ENCODE data around the gene GOLT1A. TPM values are rescaled to one million over a fixed set of nuclear protein-coding genes. Genes with fewer than 3 reads are reported as not detected.

The GOLT1A gene
- polyA plus RNA-seq, 1 donor from 2014 or later = not detected

DNA sequence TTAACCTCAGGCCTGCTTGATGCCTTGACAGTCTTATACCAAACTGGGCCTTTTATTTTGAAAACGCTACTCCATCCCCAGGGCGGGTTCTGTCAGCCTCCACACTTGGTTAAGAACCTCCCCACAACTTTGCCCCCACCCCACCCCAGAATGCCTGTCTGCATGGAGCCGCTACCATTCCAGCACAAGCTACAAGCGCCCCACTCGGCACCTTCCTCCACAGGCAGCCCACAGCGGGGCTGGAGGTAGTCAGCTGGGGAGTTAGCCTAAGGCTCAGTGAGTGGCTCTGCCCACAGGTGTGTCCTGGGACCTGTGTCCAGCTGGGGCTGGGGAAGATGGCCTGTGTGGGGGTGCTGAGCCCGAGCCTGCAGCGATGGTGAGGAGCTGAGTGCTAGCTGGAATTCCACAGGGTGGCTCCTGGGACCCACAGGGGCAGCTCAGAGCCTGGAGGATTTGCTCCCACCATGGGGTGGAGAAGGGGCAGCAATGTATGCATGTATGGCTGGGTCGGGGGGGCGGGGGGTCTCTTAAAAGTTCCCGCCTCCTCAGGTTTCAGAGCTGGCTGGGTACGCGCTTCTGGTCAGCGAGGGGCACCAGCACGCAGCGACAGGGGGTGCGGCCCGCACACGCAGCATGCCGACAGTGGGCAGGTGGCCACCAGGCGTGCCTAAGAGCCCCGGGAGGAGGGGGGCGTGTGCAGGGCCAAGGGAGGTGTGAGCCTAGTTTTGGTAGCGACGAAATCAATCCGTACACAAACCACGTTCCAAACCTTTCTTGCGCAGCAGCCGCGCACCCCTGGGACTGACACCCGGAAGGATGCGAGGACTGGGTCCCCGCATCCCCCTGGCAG, 62.9 kb downstream of the GOLT1A start:
- no peaks in the 10 kb centered on the region for H3K9me2 ChIP-seq (ENCODE audit: insufficient read depth, low read length)
- H2AFZ ChIP-seq (ENCODE audit: low read depth, low read length) = peak overlapping the region; percentile 54
- no peaks in the 10 kb centered on the region for H3K36me3 ChIP-seq (ENCODE audit: insufficient read depth, low read length)
- no peaks in the 10 kb centered on the region for H3K9me3 ChIP-seq (ENCODE audit: low read length)
- TF ChIP-seq SMC3 (conservative IDR thresholded peaks at IDR 0.05; ENCODE audit: poor library complexity) (no peak), EZH2 (IDR thresholded peaks at IDR 0.05; ENCODE audit: borderline replicate concordance, insufficient read depth, low read length, poor library complexity, severe bottlenecking) (no peak), MXI1 (conservative IDR thresholded peaks at IDR 0.05; ENCODE audit: poor library complexity, severe bottlenecking) (no peak), EP300 (conservative IDR thresholded peaks at IDR 0.05; ENCODE audit: poor library complexity, severe bottlenecking) (no peak), CTCF (IDR thresholded peaks at IDR 0.05; ENCODE audit: poor library complexity, severe bottlenecking) (no peak), RAD21 (conservative IDR thresholded peaks at IDR 0.05) (no peak), TAF1 (IDR thresholded peaks at IDR 0.05; ENCODE audit: low read depth) (no peak), POLR2AphosphoS5 (IDR thresholded peaks at IDR 0.05) (no peak)
- TF ChIP-seq, protein P1, sequence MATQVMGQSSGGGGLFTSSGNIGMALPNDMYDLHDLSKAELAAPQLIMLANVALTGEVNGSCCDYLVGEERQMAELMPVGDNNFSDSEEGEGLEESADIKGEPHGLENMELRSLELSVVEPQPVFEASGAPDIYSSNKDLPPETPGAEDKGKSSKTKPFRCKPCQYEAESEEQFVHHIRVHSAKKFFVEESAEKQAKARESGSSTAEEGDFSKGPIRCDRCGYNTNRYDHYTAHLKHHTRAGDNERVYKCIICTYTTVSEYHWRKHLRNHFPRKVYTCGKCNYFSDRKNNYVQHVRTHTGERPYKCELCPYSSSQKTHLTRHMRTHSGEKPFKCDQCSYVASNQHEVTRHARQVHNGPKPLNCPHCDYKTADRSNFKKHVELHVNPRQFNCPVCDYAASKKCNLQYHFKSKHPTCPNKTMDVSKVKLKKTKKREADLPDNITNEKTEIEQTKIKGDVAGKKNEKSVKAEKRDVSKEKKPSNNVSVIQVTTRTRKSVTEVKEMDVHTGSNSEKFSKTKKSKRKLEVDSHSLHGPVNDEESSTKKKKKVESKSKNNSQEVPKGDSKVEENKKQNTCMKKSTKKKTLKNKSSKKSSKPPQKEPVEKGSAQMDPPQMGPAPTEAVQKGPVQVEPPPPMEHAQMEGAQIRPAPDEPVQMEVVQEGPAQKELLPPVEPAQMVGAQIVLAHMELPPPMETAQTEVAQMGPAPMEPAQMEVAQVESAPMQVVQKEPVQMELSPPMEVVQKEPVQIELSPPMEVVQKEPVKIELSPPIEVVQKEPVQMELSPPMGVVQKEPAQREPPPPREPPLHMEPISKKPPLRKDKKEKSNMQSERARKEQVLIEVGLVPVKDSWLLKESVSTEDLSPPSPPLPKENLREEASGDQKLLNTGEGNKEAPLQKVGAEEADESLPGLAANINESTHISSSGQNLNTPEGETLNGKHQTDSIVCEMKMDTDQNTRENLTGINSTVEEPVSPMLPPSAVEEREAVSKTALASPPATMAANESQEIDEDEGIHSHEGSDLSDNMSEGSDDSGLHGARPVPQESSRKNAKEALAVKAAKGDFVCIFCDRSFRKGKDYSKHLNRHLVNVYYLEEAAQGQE (IDR thresholded peaks at IDR 0.05; ENCODE audit: borderline replicate concordance) = no peak
- H3K79me2 ChIP-seq (replicated peaks; ENCODE audit: insufficient read depth, low read length) = no peaks in the 10 kb centered on the region
- H3K4me3 ChIP-seq (ENCODE audit: low read length) = peak overlapping the region; percentile 85
- no peak overlapping the region for H3K27ac ChIP-seq (ENCODE audit: low read length)
- no peaks in the 10 kb centered on the region for H3F3A ChIP-seq (ENCODE audit: insufficient read depth, low read length, poor library complexity, severe bottlenecking)
- peaks cover 27% of the 10 kb centered on the region for H3K27me3 ChIP-seq (ENCODE audit: insufficient read depth, low read depth, low read length)
- peak overlapping the region; percentile 76 for H3K9ac ChIP-seq (ENCODE audit: low read length)
- peak overlapping the region; percentile 35 for H3K4me2 ChIP-seq (ENCODE audit: low read length)
- no peaks in the 10 kb centered on the region for H4K20me1 ChIP-seq (ENCODE audit: insufficient read depth)

- H3K79me2 ChIP-seq (replicated peaks; ENCODE audit: insufficient read depth, low read length) = no peaks in the 10 kb centered on the region
- TF ChIP-seq SMC3 (conservative IDR thresholded peaks at IDR 0.05; ENCODE audit: poor library complexity) = no peak
- H3K9ac ChIP-seq (ENCODE audit: low read length) = no peak overlapping the region
- H3K9me2 ChIP-seq (ENCODE audit: insufficient read depth, low read length) = no peaks in the 10 kb centered on the region
- no peaks in the 10 kb centered on the region for H3F3A ChIP-seq (ENCODE audit: insufficient read depth, low read length, poor library complexity, severe bottlenecking)
- no peak overlapping the region for H3K27ac ChIP-seq (ENCODE audit: low read length)
- H3K27me3 ChIP-seq (ENCODE audit: insufficient read depth, low read depth, low read length) = peaks cover 27% of the 10 kb centered on the region
- H2AFZ ChIP-seq (ENCODE audit: low read depth, low read length) = no peak overlapping the region
- H3K9me3 ChIP-seq (ENCODE audit: low read length) = no peaks in the 10 kb centered on the region
- H4K20me1 ChIP-seq (ENCODE audit: insufficient read depth) = no peaks in the 10 kb centered on the region
- H3K36me3 ChIP-seq (ENCODE audit: insufficient read depth, low read length) = no peaks in the 10 kb centered on the region
- H3K4me3 ChIP-seq (ENCODE audit: low read length) = no peak overlapping the region
- no peak overlapping the region for H3K4me2 ChIP-seq (ENCODE audit: low read length)
Measured at GRCh38 chr1:204149635-204150565, 63.9 kb downstream of the GOLT1A start.

Data from neural cell (in vitro differentiated cells).